ENCODE measurements around the gene SCYGR3. TPM values are rescaled to one million over a fixed set of nuclear protein-coding genes. Genes with fewer than 3 reads are reported as not detected.

SCYGR3 gene
- total RNA-seq, 2 experiments from 2014 or later, result not detected

DNA sequence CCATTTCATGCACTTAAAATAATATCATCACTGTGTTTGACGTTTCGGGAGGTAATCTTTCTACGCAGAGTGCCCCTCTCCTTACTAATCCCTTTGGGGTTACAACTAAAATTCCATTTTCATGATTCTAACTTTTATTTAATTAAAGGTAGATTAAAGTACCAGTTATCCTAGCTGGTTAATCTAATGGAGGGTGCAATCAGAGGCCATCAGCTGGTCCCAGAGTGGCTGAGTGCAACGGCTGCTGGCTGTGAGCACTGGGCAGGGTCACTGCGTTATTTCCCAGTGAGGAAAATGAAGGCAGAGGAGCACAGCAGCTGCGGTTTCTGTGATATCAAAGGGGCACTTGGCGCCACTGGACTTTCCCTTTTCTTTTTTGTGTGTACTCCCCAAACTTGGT lies 14.8 kb upstream of the SCYGR3 start:
- Mint-ChIP-seq H3K36me3 (no peaks in the 10 kb centered on the region), H3K4me3 (no peak overlapping the region), H3K27ac (no peak overlapping the region), H3K9me3 (no peaks in the 10 kb centered on the region), H3K27me3 (peaks cover 27% of the 10 kb centered on the region), H3K4me1 (ENCODE audit: low read depth) (no peaks in the 10 kb centered on the region)
- ChIA-PET CTCF (interaction anchor here (2.2 kb wide), 1 partner anchor 29 kb away, joined by 7 read pairs; no protein-coding TSS in a partner anchor), POLR2A (no interaction called here)
- no peak for DNase-seq
- intact Hi-C loops (cut with micrococcal nuclease), result loop anchor here (5.0 kb wide), 2 partner anchors 167 to 217 kb away; no protein-coding TSS in a partner anchor

DNA sequence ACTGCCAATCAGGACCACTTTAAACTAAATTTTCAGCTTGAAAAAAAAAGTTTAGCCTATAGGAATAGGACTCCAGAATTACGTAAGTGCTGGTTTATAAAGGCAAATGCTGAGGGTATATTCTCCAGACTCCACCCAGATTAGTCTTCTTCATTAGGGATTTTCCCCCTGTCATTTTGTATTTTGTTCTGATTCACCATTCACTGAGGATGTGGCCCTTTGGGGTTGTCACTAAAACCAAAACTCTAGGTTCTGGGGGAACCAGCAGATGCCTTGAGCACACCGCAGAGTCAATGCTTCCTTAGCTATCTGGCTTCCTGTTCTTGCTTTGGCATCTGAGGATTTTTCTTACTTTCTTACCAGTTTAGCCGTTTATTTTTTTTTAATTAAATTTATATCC lies 13.1 kb upstream of the SCYGR3 start:
- intact Hi-C loops (cut with micrococcal nuclease), result loop anchor here (5.0 kb wide), 2 partner anchors 165 to 215 kb away; no protein-coding TSS in a partner anchor
- POLR2A ChIA-PET, result no interaction called here
- DNase-seq, result peak; percentile 58
- CTCF ChIA-PET, result interaction anchor here (2.2 kb wide), 1 partner anchor 31 kb away, joined by 7 read pairs; no protein-coding TSS in a partner anchor
- Mint-ChIP-seq H3K4me1 (ENCODE audit: low read depth) (no peaks in the 10 kb centered on the region), H3K27me3 (peaks cover 27% of the 10 kb centered on the region), H3K4me3 (no peak overlapping the region), H3K27ac (no peak overlapping the region), H3K9me3 (no peaks in the 10 kb centered on the region), H3K36me3 (no peaks in the 10 kb centered on the region)

DNA sequence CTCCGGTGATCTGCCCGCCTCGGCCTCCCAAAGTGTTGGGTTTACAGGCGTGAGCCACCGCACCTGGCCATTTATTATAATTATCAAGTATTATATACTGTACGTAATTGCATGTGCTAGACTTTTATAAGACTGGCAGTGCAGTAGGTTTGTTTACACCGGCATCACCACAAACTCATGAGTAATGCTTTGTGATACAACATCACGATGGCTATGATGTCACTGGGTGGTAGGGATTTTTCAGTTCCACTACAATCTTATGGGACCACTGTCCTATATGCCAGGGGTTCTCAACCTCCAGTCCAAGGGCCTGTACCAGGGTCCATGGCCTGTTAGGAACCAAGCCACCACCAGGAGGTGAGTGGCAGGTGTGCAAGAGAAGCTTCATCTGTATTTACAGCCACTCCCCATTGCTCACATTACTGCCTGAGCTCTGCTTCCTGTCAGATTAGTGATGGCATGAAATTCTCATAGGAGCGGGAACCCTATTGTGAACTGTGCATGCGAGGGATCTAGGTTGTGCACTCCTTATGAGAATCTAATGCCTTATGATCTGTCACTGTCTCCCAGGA lies 12.0 kb upstream of the SCYGR3 start:
- peaks cover 23% of the 10 kb centered on the region for H3K27me3 Mint-ChIP-seq
- no peak for DNase-seq
- ChIA-PET CTCF (interaction anchor here (1.6 to 2.1 kb wide), 2 partner anchors 19 to 31 kb away, joined by 4 to 5 read pairs; no protein-coding TSS in a partner anchor), POLR2A (no interaction called here)
- H3K4me1 Mint-ChIP-seq (ENCODE audit: low read depth), result no peaks in the 10 kb centered on the region
- no peak overlapping the region for H3K27ac Mint-ChIP-seq
- no peaks in the 10 kb centered on the region for H3K9me3 Mint-ChIP-seq
- H3K4me3 Mint-ChIP-seq, result no peak overlapping the region
- intact Hi-C loops (cut with micrococcal nuclease), result loop anchor here (5.0 kb wide), 2 partner anchors 164 to 214 kb away; no protein-coding TSS in a partner anchor
- no peaks in the 10 kb centered on the region for H3K36me3 Mint-ChIP-seq

DNA sequence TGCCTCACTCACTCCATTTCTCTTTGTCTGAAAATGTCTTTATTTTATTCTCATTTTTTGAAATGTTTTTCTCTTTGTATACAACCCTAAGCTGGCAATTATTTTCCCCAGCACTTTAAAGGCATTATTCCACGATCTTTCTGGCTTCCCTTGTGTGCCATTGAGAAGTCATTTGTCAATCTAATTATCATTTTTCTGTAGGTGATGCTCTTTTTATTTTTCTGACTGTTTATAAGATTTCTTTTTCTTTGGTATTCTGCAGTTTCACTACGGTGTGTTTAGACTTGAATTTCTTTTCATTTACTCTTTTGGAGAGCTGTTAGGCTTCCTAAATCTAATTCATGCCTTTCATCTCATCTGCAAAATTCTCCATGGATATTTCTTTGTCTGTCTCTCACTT lies 10.8 kb upstream of the SCYGR3 start:
- no peaks in the 10 kb centered on the region for H3K9me3 Mint-ChIP-seq
- intact Hi-C loops (cut with micrococcal nuclease), result loop anchor here (5.0 kb wide), 2 partner anchors 163 to 213 kb away; no protein-coding TSS in a partner anchor
- POLR2A ChIA-PET, result no interaction called here
- no peaks in the 10 kb centered on the region for H3K4me1 Mint-ChIP-seq (ENCODE audit: low read depth)
- no peak overlapping the region for H3K4me3 Mint-ChIP-seq
- no peak for DNase-seq
- H3K36me3 Mint-ChIP-seq, result no peaks in the 10 kb centered on the region
- H3K27ac Mint-ChIP-seq, result no peak overlapping the region
- CTCF ChIA-PET, result interaction anchor here (1.6 to 2.1 kb wide), 2 partner anchors 17 to 33 kb away, joined by 4 to 5 read pairs; no protein-coding TSS in a partner anchor
- peaks cover 15% of the 10 kb centered on the region for H3K27me3 Mint-ChIP-seq

DNA sequence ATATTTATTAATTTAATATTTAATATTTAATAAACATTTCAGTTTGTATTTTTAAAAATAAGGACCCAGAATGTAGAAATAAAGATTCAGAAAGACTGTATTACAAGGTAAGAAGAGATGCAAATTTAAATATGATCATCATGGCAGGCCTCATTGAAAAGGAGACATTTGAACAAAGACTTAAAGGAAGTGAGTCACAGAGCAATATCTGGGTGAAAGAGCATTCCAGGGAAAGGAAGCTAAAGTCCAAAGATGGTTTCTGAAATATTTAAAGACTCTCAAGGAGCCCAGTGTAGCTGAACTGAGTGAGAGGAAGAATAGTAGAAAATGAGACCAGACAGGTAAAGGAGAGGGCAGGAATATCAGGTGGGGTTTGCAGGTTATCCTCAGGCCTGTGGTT lies 8.6 kb upstream of the SCYGR3 start:
- POLR2A ChIA-PET, result no interaction called here
- H3K9me3 Mint-ChIP-seq, result no peaks in the 10 kb centered on the region
- intact Hi-C loops (cut with micrococcal nuclease), result no loop called here
- CTCF ChIA-PET, result no interaction called here
- no peak overlapping the region for H3K4me3 Mint-ChIP-seq
- H3K4me1 Mint-ChIP-seq (ENCODE audit: low read depth), result no peaks in the 10 kb centered on the region
- no peak for DNase-seq
- H3K27me3 Mint-ChIP-seq, result peaks cover 2% of the 10 kb centered on the region
- H3K27ac Mint-ChIP-seq, result no peak overlapping the region
- no peaks in the 10 kb centered on the region for H3K36me3 Mint-ChIP-seq

DNA sequence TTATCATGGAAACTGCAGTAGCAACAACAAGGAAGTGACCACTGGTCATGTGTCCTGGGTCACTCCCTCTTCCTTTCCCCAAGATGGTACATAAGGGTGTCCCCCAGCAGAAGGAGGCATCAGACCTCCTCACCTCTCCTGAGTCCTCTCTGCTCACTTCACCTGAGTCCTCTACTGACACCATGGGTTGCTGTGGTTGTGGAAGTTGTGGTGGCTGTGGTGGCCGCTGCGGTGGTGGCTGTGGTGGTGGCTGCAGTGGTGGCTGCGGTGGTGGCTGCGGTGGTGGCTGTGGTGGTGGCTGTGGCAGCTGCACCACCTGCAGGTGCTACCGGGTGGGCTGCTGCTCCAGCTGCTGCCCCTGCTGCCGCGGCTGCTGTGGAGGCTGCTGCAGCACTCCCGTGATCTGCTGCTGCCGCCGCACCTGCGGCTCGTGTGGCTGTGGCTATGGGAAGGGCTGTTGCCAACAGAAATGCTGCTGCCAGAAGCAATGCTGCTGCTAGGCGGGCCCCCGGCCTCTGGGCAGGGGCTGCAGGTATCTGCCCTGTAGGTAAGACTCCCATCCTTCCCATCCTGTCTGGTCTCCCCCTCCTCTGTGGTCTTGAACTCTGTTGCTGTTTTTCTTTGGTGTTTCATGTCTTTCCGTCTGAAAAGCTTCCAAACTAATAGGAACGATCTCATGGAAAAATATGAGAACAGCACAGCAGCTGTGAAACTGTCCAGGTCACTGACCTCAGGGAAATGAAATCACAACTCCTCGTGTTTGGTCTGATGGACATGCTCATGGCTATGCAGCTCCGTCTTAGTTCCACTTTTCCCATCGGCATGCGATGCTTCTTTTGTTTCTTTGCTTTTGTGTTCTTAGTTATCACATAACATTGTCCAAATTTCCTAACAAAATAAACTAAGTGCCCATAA lies 2.9 kb upstream of the SCYGR3 start, which contains the start of gene SCYGR4:
Gene SCYGR4 (plus strand): TSS at position 183 of the 915 bp plus-strand sequence. CDS start 0 bp downstream, at position 183.
- ChIA-PET POLR2A (no interaction called here), CTCF (no interaction called here)
- H3K4me1 Mint-ChIP-seq (ENCODE audit: low read depth), result no peaks in the 10 kb centered on the region
- no peaks in the 10 kb centered on the region for H3K36me3 Mint-ChIP-seq
- DNase-seq, result no peak
- intact Hi-C loops (cut with micrococcal nuclease), result no loop called here
- H3K4me3 Mint-ChIP-seq, result no peak within 1 kb of the TSS
- no peak within 1 kb of the TSS for H3K27ac Mint-ChIP-seq
- peaks cover 19% of the 10 kb centered on the region for H3K27me3 Mint-ChIP-seq
- no peaks in the 10 kb centered on the region for H3K9me3 Mint-ChIP-seq

DNA sequence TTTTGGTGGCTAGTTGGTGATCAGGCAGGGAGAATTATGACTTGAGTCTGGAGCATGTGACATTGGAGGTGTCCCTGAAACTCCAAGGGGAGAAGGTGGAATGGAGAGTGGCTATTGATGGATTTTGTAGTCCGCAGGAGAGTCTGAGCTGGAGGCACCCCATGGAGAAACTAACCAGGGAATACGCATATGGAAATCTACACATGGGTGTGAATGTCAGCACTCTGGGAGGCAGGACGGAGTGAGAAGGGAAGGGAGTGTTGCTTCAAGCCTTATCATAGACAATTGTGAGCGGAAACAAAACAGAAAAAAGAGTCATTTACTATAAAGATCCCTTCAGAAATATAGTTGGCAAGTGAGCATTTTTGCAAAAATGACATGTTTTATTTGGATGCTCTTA lies 2.0 kb upstream of the SCYGR3 start:
- ChIA-PET CTCF (no interaction called here), POLR2A (no interaction called here)
- Mint-ChIP-seq H3K9me3 (no peaks in the 10 kb centered on the region), H3K36me3 (no peaks in the 10 kb centered on the region), H3K27ac (no peak overlapping the region), H3K4me3 (no peak overlapping the region), H3K27me3 (peaks cover 25% of the 10 kb centered on the region), H3K4me1 (ENCODE audit: low read depth) (no peaks in the 10 kb centered on the region)
- intact Hi-C loops (cut with micrococcal nuclease), result no loop called here
- DNase-seq, result no peak

DNA sequence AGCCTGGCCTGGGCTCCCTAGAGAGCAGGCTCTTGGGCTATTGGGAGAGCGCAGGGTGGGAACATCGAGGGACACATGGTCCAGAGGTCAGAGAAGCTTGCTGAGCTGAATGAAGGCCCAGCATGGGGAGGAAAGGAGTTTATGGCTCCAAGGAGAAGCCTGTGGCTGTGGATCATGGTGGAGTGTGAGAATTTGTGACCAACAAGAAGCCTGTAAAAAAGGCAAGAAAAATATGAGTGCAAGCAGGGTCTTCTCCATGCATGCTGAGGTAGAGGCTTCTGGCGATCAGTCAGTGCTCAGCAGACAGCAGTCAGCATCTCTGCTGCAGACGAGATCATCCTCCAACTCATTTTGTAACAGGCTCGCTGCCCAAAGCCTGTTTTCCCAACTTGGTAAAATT lies 1.3 kb upstream of the SCYGR3 start:
- Mint-ChIP-seq H3K4me3 (no peak overlapping the region), H3K4me1 (ENCODE audit: low read depth) (no peaks in the 10 kb centered on the region), H3K36me3 (no peaks in the 10 kb centered on the region), H3K27me3 (peaks cover 30% of the 10 kb centered on the region), H3K27ac (no peak overlapping the region), H3K9me3 (no peaks in the 10 kb centered on the region)
- intact Hi-C loops (cut with micrococcal nuclease), result no loop called here
- POLR2A ChIA-PET, result no interaction called here
- CTCF ChIA-PET, result no interaction called here
- DNase-seq, result no peak

DNA sequence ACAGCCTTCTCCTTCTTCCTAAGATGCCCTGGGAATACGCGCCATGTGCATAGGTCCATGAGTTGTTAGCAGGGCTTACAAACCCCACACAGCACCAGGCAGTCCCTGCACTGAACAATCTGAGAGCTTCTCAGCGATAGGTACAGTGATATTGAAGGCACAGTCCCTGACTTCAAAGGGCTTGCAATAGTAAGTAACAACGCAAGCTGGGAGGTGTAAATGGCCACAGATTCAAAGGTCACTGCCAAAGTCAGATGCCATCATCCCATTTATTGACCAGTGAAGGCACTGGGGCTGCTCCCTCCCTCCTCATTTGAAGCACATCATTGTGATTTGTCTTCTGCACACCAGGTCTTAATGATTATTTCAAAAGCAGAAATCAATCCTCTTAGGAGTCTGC lies 541 bp upstream of the SCYGR3 start:
- DNase-seq, result no peak
- ChIA-PET CTCF (no interaction called here), POLR2A (no interaction called here)
- Mint-ChIP-seq H3K27me3 (peaks cover 30% of the 10 kb centered on the region), H3K36me3 (no peaks in the 10 kb centered on the region), H3K4me3 (no peak overlapping the region), H3K9me3 (no peaks in the 10 kb centered on the region), H3K27ac (no peak overlapping the region), H3K4me1 (ENCODE audit: low read depth) (peaks cover under 1% of the 10 kb centered on the region)
- intact Hi-C loops (cut with micrococcal nuclease), result no loop called here

DNA sequence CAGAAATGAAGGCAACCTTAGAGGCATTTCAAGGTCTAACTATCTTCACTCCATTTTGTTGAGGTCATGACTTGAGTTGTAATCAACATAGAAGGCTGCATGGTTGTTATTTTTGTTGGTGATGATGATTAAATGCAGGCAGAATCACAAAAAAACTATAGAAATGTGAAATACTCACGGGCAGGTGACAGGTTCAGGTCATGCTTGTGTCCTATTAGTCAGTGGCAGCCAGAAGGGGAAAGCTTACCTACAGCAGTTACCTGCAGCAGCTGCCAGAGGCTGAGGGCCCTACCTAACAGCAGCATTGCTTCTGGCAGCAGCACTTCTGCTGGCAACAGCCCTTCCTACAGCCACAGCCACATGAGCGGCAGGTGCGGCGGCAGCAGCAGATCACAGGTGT lies 394 bp downstream of the SCYGR3 start:
- DNase-seq, result no peak
- ChIA-PET POLR2A (no interaction called here), CTCF (no interaction called here)
- H3K4me3 Mint-ChIP-seq, result no peak overlapping the region
- H3K27ac Mint-ChIP-seq, result no peak overlapping the region
- intact Hi-C loops (cut with micrococcal nuclease), result no loop called here
- no peaks in the 10 kb centered on the region for H3K36me3 Mint-ChIP-seq
- H3K27me3 Mint-ChIP-seq, result peaks cover 34% of the 10 kb centered on the region
- peaks cover 2% of the 10 kb centered on the region for H3K4me1 Mint-ChIP-seq (ENCODE audit: low read depth)
- no peaks in the 10 kb centered on the region for H3K9me3 Mint-ChIP-seq

DNA sequence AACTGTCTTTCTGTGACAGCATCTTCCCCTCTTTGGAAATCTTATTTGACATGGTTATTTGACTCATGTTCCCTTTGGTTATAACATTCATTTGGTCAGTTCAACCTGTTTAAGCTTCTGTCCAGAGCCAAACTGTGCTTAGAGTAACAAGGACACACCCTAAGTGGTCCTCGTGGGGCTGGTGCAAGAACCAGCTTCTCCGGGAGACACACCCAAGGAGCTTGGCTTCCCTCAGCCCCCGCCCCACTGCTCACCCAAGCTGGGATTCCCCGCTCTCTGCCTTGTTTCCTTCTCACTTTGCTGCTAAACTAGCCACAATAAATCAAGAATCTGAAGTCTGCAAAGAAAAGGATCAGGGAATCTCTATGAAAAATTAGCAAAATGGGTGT lies 1.4 kb downstream of the SCYGR3 start:
- no peak for DNase-seq
- Mint-ChIP-seq H3K4me1 (ENCODE audit: low read depth) (peaks cover 12% of the 10 kb centered on the region), H3K27ac (no peak overlapping the region), H3K4me3 (no peak overlapping the region), H3K27me3 (peaks cover 43% of the 10 kb centered on the region), H3K36me3 (no peaks in the 10 kb centered on the region), H3K9me3 (no peaks in the 10 kb centered on the region)
- ChIA-PET POLR2A (no interaction called here), CTCF (interaction anchor here (1.2 kb wide), 1 partner anchor 246 kb away, joined by 3 read pairs; no protein-coding TSS in a partner anchor)
- intact Hi-C loops (cut with micrococcal nuclease), result no loop called here

DNA sequence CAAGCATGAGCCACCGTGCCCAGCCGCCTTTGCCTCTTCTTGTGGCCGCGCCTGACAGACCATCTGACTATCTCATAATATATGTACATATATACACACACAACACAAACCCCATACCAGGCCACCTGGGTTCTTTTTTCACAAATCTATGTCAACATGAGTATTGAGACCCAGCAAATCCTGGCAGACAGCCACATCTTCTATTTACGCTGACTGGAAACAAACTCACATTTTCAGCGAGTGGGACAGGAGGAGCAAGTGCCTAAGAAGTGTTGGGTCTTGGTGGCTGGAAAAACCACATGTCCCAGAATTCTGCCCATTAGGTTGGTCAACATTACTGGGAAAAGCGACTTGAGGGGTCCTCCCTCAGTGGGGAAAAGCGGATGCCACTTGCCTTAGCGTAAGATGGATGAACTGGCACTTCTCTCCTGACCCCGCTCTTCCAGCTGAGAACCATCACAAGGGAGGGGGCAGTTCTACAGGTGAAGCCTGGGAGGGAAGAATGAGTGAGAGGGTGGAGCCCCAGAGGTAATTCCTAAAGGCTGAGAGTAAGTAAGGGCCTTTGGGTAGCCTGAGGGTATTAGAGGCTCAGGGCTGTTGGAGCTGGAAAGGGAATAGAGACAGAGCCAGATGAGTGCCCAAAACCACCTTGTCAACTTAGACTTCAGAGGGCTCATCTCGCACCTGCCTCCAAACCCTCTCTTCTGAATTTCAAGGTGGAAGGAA lies 1.9 kb downstream of the SCYGR3 start:
- CTCF ChIA-PET, result interaction anchor here (1.2 kb wide), 1 partner anchor 247 kb away, joined by 3 read pairs; no protein-coding TSS in a partner anchor
- no peak overlapping the region for H3K27ac Mint-ChIP-seq
- H3K36me3 Mint-ChIP-seq, result no peaks in the 10 kb centered on the region
- peaks cover 40% of the 10 kb centered on the region for H3K27me3 Mint-ChIP-seq
- no peak overlapping the region for H3K4me3 Mint-ChIP-seq
- POLR2A ChIA-PET, result no interaction called here
- H3K4me1 Mint-ChIP-seq (ENCODE audit: low read depth), result peaks cover 14% of the 10 kb centered on the region
- no peak for DNase-seq
- no peaks in the 10 kb centered on the region for H3K9me3 Mint-ChIP-seq
- intact Hi-C loops (cut with micrococcal nuclease), result no loop called here

All from activated CD4-positive, alpha-beta memory T cell treated with anti-CD3 and anti-CD28 coated beads for 36 hours (primary cell).